Activated CD4-positive, alpha-beta T cell treated with anti-CD3 and anti-CD28 coated beads, Interleukin-2, amount 10 ng/mL, durations not matched to agents 24 days and 14 days (primary cell): ENCODE measurements around the gene BCAR1. TPM values are rescaled to one million over a fixed set of nuclear protein-coding genes. Genes with fewer than 3 reads are reported as not detected.

Experiments
- DNase-seq: peaks from one replicate; pipeline ENCODE4 v3.0.0; 2022
- H3K27ac Mint-ChIP-seq: one replicate; pipeline ENCODE4 v1.8.0; 2022; ENCODE audit warnings: mild to moderate bottlenecking, mixed read lengths
- H3K27me3 Mint-ChIP-seq: one replicate; pipeline ENCODE4 v1.8.0; 2022; ENCODE audit warnings: mixed read lengths
- H3K36me3 Mint-ChIP-seq: one replicate; pipeline ENCODE4 v1.8.0; 2022; ENCODE audit warnings: low read depth, mild to moderate bottlenecking, mixed read lengths
- H3K4me1 Mint-ChIP-seq: one replicate; pipeline ENCODE4 v1.8.0; 2021; ENCODE audit warnings: mixed read lengths
- H3K4me3 Mint-ChIP-seq: one replicate; pipeline ENCODE4 v1.8.0; 2022; ENCODE audit warnings: mild to moderate bottlenecking, moderate library complexity, mixed read lengths
- H3K9me3 Mint-ChIP-seq: one replicate; pipeline ENCODE4 v1.8.0; 2021; ENCODE audit warnings: mixed read lengths
- intact Hi-C: fragments of 100-400 bp; cut with micrococcal nuclease; formaldehyde crosslinking; loops from one replicate; pipeline ENCODE4 v1.15.1; 2023
- total RNA-seq: library from RNA; stranded (reverse); gene quantifications from 2 replicates; pipeline ENCODE4 v1.2.3, GENCODE V29; 2022

Gene BCAR1
- total RNA-seq, 1 donor from 2014 or later = 0.79 TPM

- Mint-ChIP-seq H3K4me1 (no peaks in the 10 kb centered on the region), H3K36me3 (no peaks in the 10 kb centered on the region)
These were observed 14.7 kb upstream of the BCAR1 start for GRCh38 chr16:75265911-75266701.

GRCh38 chr16:75264999-75265910, 13.8 kb upstream of the BCAR1 start:
- Mint-ChIP-seq H3K36me3 (no peaks in the 10 kb centered on the region), H3K27me3 (peaks cover 51% of the 10 kb centered on the region), H3K4me3 (no peak overlapping the region), H3K9me3 (no peaks in the 10 kb centered on the region), H3K4me1 (no peaks in the 10 kb centered on the region), H3K27ac (no peak overlapping the region)
- peak; percentile 51 for DNase-seq
- intact Hi-C loops = no loop called here

More at GRCh38 chr16:75265911-75266701, 14.7 kb upstream of the BCAR1 start:
- no peak for DNase-seq
- intact Hi-C loops = no loop called here
- H3K27me3 Mint-ChIP-seq = peaks cover 47% of the 10 kb centered on the region
- peak overlapping the region; percentile 59 for H3K4me3 Mint-ChIP-seq
- no peak overlapping the region for H3K27ac Mint-ChIP-seq
- no peaks in the 10 kb centered on the region for H3K9me3 Mint-ChIP-seq

DNA sequence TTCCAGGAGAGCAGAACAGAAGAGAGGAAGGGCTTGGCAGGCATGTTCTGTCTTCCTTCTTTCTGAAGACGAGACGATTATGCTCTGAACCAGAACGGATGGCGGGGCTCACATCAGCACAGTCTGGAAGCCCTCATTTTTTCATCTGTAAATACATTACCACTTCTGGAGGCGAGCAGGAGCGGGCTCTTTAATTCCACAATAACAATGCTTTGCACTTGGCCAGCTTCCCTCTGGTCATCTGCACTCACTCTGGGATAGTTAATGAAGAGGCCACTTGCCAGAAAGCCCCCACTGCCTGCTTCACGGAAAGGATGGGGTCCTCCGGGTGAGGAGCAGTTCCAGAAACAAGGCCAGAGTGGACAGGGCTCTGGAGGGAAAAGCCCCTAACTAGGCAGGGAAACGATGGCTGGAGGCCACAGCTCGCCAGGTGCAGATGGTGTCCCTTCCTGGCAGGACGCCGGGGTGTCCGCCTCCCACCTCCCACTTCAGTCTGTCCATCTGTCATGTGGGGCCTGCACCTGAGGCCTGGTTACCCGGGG, 13.1 kb upstream of the BCAR1 start:
- no peaks in the 10 kb centered on the region for H3K9me3 Mint-ChIP-seq
- H3K4me3 Mint-ChIP-seq = no peak overlapping the region
- no peaks in the 10 kb centered on the region for H3K36me3 Mint-ChIP-seq
- intact Hi-C loops = no loop called here
- peaks cover 50% of the 10 kb centered on the region for H3K27me3 Mint-ChIP-seq
- no peak for DNase-seq
- H3K27ac Mint-ChIP-seq = no peak overlapping the region
- no peaks in the 10 kb centered on the region for H3K4me1 Mint-ChIP-seq

- no peak overlapping the region for H3K4me3 Mint-ChIP-seq
- H3K27me3 Mint-ChIP-seq = peaks cover 48% of the 10 kb centered on the region
- no peaks in the 10 kb centered on the region for H3K4me1 Mint-ChIP-seq
- intact Hi-C loops = no loop called here
- H3K36me3 Mint-ChIP-seq = no peaks in the 10 kb centered on the region
- no peak for DNase-seq
- H3K27ac Mint-ChIP-seq = no peak overlapping the region
- no peaks in the 10 kb centered on the region for H3K9me3 Mint-ChIP-seq
These were observed 12.6 kb upstream of the BCAR1 start for GRCh38 chr16:75263963-75264445.

- Mint-ChIP-seq H3K9me3 (no peaks in the 10 kb centered on the region), H3K27me3 (peaks cover 49% of the 10 kb centered on the region), H3K36me3 (no peaks in the 10 kb centered on the region), H3K4me3 (no peak overlapping the region), H3K4me1 (no peaks in the 10 kb centered on the region), H3K27ac (no peak overlapping the region)
- no peak for DNase-seq
- intact Hi-C loops = no loop called here
These were observed 12.0 kb upstream of the BCAR1 start for GRCh38 chr16:75263291-75263962.

- H3K9me3 Mint-ChIP-seq = no peaks in the 10 kb centered on the region
- no peak overlapping the region for H3K4me3 Mint-ChIP-seq
- H3K36me3 Mint-ChIP-seq = no peaks in the 10 kb centered on the region
- H3K27me3 Mint-ChIP-seq = peaks cover 48% of the 10 kb centered on the region
- no peaks in the 10 kb centered on the region for H3K4me1 Mint-ChIP-seq
- DNase-seq = no peak
- intact Hi-C loops = no loop called here
- no peak overlapping the region for H3K27ac Mint-ChIP-seq
These were observed 11.3 kb upstream of the BCAR1 start for GRCh38 chr16:75262800-75263127.

- Mint-ChIP-seq H3K9me3 (no peaks in the 10 kb centered on the region), H3K27ac (no peak overlapping the region), H3K4me1 (no peaks in the 10 kb centered on the region), H3K27me3 (peaks cover 46% of the 10 kb centered on the region), H3K4me3 (no peak overlapping the region), H3K36me3 (no peaks in the 10 kb centered on the region)
- intact Hi-C loops = no loop called here
- DNase-seq = no peak
These were observed 10.8 kb upstream of the BCAR1 start for GRCh38 chr16:75262104-75262799.

- Mint-ChIP-seq H3K36me3 (no peaks in the 10 kb centered on the region), H3K9me3 (no peaks in the 10 kb centered on the region), H3K27me3 (peaks cover 41% of the 10 kb centered on the region), H3K27ac (no peak overlapping the region), H3K4me1 (no peaks in the 10 kb centered on the region), H3K4me3 (no peak overlapping the region)
- intact Hi-C loops = no loop called here
- no peak for DNase-seq
These were observed 10.2 kb upstream of the BCAR1 start for GRCh38 chr16:75261590-75262078.

GRCh38 chr16:75260851-75261589, 9.6 kb upstream of the BCAR1 start:
- Mint-ChIP-seq H3K36me3 (no peaks in the 10 kb centered on the region), H3K9me3 (no peaks in the 10 kb centered on the region), H3K27ac (no peak overlapping the region), H3K4me3 (no peak overlapping the region), H3K27me3 (peaks cover 37% of the 10 kb centered on the region), H3K4me1 (no peaks in the 10 kb centered on the region)
- intact Hi-C loops = no loop called here
- DNase-seq = no peak

GRCh38 chr16:75258807-75259141, 7.3 kb upstream of the BCAR1 start:
- H3K36me3 Mint-ChIP-seq = no peaks in the 10 kb centered on the region
- intact Hi-C loops = no loop called here
- no peak overlapping the region for H3K27ac Mint-ChIP-seq
- no peak for DNase-seq
- peaks cover 33% of the 10 kb centered on the region for H3K27me3 Mint-ChIP-seq
- H3K4me1 Mint-ChIP-seq = no peaks in the 10 kb centered on the region
- H3K9me3 Mint-ChIP-seq = no peaks in the 10 kb centered on the region
- no peak overlapping the region for H3K4me3 Mint-ChIP-seq

DNA sequence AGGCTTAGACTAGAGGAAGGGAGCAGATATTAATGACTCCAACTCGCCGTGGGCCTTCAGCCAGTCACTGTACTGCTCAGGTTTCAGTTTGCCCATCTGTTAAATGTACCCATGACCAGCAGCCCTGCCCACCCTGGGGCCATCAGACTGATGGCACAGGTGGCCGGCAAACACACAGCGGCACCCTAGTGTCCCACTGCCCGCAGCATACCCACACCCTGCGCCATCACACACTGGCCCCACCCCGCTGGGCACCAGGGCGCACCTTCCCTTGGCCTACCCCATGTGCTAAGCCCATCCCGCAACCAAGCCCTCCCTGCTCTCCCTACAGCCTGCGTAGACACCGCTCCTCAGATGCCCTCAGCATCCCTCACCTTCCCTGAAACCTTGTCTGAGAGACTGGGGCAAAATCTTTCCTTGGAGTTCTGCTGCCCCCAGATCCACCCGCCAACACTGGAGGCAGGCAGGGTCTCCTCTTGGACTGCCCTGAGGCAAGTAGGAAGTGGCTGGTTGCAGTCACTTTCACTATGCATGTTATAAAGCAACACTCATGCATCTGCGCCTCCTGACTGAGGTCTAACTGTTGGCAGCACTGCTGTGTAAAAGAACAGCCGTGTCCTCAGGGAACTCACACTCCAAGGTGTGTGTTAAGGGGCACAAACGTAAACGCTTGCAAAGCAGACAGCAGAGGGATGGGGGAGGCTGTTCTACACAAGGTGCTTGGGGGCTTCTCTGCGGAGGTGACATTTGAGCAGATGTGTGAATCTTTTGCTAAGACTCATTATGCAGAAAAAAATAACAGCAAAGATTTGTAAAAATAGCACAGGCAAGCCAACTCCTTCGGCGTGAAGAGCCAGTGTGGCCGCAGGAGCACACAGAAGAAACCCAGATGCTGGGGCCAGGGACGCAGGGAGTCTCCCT, 6.7 kb upstream of the BCAR1 start:
- peaks cover 31% of the 10 kb centered on the region for H3K27me3 Mint-ChIP-seq

More for the DNA sequence above, 6.7 kb upstream of the BCAR1 start:
- no peaks in the 10 kb centered on the region for H3K36me3 Mint-ChIP-seq
- no peak overlapping the region for H3K27ac Mint-ChIP-seq
- no peak for DNase-seq
- H3K9me3 Mint-ChIP-seq = no peaks in the 10 kb centered on the region
- no peaks in the 10 kb centered on the region for H3K4me1 Mint-ChIP-seq
- H3K4me3 Mint-ChIP-seq = no peak overlapping the region
- intact Hi-C loops = no loop called here
